Mucosa of descending colon (tissue), 3 donors: ENCODE results near the gene RPS14. TPM values are rescaled to one million over a fixed set of nuclear protein-coding genes. Genes with fewer than 3 reads are reported as not detected.
A peak's percentile ranks its signal among the peaks of the same experiment; 100 is the strongest.

Experiments
- ATAC-seq: fragments of 200-7000 bp; cut with Tn5 transposase; one replicate; pipeline ENCODE4 v1.9.1; 2020; ENCODE audit warnings: mild to moderate bottlenecking, moderate library complexity
- DNase-seq, 3 donors: peaks; one replicate each; pipeline ENCODE4 v3.0.0-alpha.2; 2020
- H3K36me3 ChIP-seq: fragments of 200-600 bp; one replicate; pipeline ENCODE4 v1.8.0; 2021; ENCODE audit warnings: low read depth, mild to moderate bottlenecking
- H3K4me1 ChIP-seq: fragments of 200-600 bp; one replicate; pipeline ENCODE4 v1.8.0; 2021; ENCODE audit warnings: low read depth, mild to moderate bottlenecking
- H3K4me3 ChIP-seq: fragments of 200-600 bp; one replicate; pipeline ENCODE4 v1.8.0; 2021; ENCODE audit warnings: mild to moderate bottlenecking
- H3K9me3 ChIP-seq: fragments of 200-600 bp; one replicate; pipeline ENCODE4 v1.8.0; 2021; ENCODE audit warnings: mild to moderate bottlenecking
- CTCF ChIP-seq: fragments of 200-600 bp; IDR thresholded peaks from one replicate; pipeline ENCODE4 v1.8.0; 2022; ENCODE audit warnings: antibody characterized with exemption, mild to moderate bottlenecking
- intact Hi-C, 2 donors: fragments of 100-400 bp; cut with DNase I in 1 of 2; cut with micrococcal nuclease in 1 of 2; formaldehyde crosslinking; loops; one replicate each; pipeline versions ENCODE4 v1.11.0 to v1.11.1; 2022; cut with DNase I, micrococcal nuclease
- total RNA-seq, 3 donors: library from RNA; stranded (reverse); fragmentation: NEBNext Ultra II Directional in 2 of 3; extraction: Animal tissue kit (Norgen Biotek cat#: 25700) in 2 of 3; gene quantifications; one replicate each; pipeline versions ENCODE4 v1.2.1 to v1.2.4, GENCODE V29; 2021 to 2023
- donor health status: DM: no; HTN: no; CAD: no; lungs with moderate emphysema.
- donor health status: DM: no; HTN: no; CAD: no.
- donor health status: DM: no; HTN: yes; CAD: no.

Gene RPS14
- total RNA-seq, 3 donors from 2014 or later = 1,569 to 1,671 (median 1,618) TPM

GRCh38 chr5:150490754-150491153, 41.2 kb upstream of the RPS14 start:
- Histone ChIP-seq H3K36me3 (no peaks in the 10 kb centered on the region), H3K4me1 (peaks cover 22% of the 10 kb centered on the region), H3K9me3 (no peaks in the 10 kb centered on the region), H3K4me3 (no peak overlapping the region)
- no peak for TF ChIP-seq CTCF
- intact Hi-C loops = no loop called here
- no peak for ATAC-seq
- no peak for DNase-seq

- peaks cover 22% of the 10 kb centered on the region for H3K4me1 ChIP-seq
- ATAC-seq (no peak), DNase-seq (no peak)
- no peak for TF ChIP-seq CTCF
- intact Hi-C loops = no loop called here
- H3K4me3 ChIP-seq = no peak overlapping the region
- no peaks in the 10 kb centered on the region for H3K9me3 ChIP-seq
- no peaks in the 10 kb centered on the region for H3K36me3 ChIP-seq
These were observed 40.7 kb upstream of the RPS14 start for GRCh38 chr5:150490296-150490669.

GRCh38 chr5:150489360-150490295, 40.1 kb upstream of the RPS14 start:
- DNase-seq = peak in 1 of 3 donors; percentile 45
- ATAC-seq = peak; percentile 18
- TF ChIP-seq CTCF = no peak
- Histone ChIP-seq H3K9me3 (no peaks in the 10 kb centered on the region), H3K4me3 (no peak overlapping the region), H3K4me1 (peaks cover 22% of the 10 kb centered on the region), H3K36me3 (no peaks in the 10 kb centered on the region)
- intact Hi-C loops = no loop called here

GRCh38 chr5:150488519-150489359, 39.2 kb upstream of the RPS14 start:
- Histone ChIP-seq H3K9me3 (no peaks in the 10 kb centered on the region), H3K36me3 (no peaks in the 10 kb centered on the region), H3K4me1 (peaks cover 22% of the 10 kb centered on the region), H3K4me3 (no peak overlapping the region)
- DNase-seq (no peak), ATAC-seq (no peak)
- no peak for TF ChIP-seq CTCF
- intact Hi-C loops = no loop called here

GRCh38 chr5:150487199-150488061, 37.9 kb upstream of the RPS14 start:
- TF ChIP-seq CTCF = no peak
- peaks cover 22% of the 10 kb centered on the region for H3K4me1 ChIP-seq
- intact Hi-C loops = no loop called here

More at GRCh38 chr5:150487199-150488061, 37.9 kb upstream of the RPS14 start:
- H3K9me3 ChIP-seq = no peaks in the 10 kb centered on the region
- H3K4me3 ChIP-seq = no peak overlapping the region
- H3K36me3 ChIP-seq = no peaks in the 10 kb centered on the region
- ATAC-seq (peak; percentile 48), DNase-seq (peak in 2 of 3 donors; percentile 53 to 62)
